SK-N-SH (cell line): ENCODE results near the gene TRPM2. TPM values are rescaled to one million over a fixed set of nuclear protein-coding genes. Genes with fewer than 3 reads are reported as not detected.

ENCODE experiments used
- CTCF ChIA-PET: fragments of 300-600, 350-600 bp; formaldehyde crosslinking; extraction: SDS; loops from one replicate; lab custom pipeline; 2021; lab: Yijun Ruan, JAX
- POLR2A ChIA-PET: fragments of 350-600 bp; sonication (Branson Sonifier 250); formaldehyde crosslinking; extraction: SDS; loops from one replicate; lab custom pipeline; 2020; ENCODE audit warnings: antibody characterized with exemption, inconsistent platforms; lab: Yijun Ruan, JAX
- DNase-seq: peaks from one replicate; pipeline ENCODE4 v3.0.0; 2012
- H2AFZ ChIP-seq: fragments of 200-600 bp; sonication (generic); 2 replicates; pipeline ENCODE4 v1.8.1; 2016; ENCODE audit warnings: antibody characterized with exemption, mild to moderate bottlenecking, low read depth
- H3F3A ChIP-seq: fragments of 200-600 bp; sonication (generic); replicated peaks from 2 replicates; pipeline ENCODE3; 2016; ENCODE audit warnings: antibody characterized with exemption, mild to moderate bottlenecking; ENCODE audit not compliant: insufficient read depth
- H3K27ac ChIP-seq, 2 experiments: fragments of 200-500 bp in 1 of 2; fragments of 200-600 bp in 1 of 2; sonication (Bioruptor generic) in 1 of 2; sonication (generic), shearing (Covaris generic) in 1 of 2; 2 replicates each; pipeline versions ENCODE4 v1.5.1 to v1.6.1; 2014 to 2016; ENCODE audit warnings: low read depth in 2 of 2, inconsistent platforms in 1 of 2, low read length in 1 of 2, mild to moderate bottlenecking in 1 of 2, mixed read lengths in 1 of 2
- H3K27me3 ChIP-seq: fragments of 200-600 bp; sonication (generic), shearing (Covaris generic); 2 replicates; pipeline ENCODE4 v1.6.1; 2016; ENCODE audit warnings: mixed run types; ENCODE audit not compliant: insufficient read depth
- H3K36me3 ChIP-seq, 2 experiments: fragments of 200-500 bp in 1 of 2; fragments of 200-600 bp in 1 of 2; sonication (Bioruptor generic) in 1 of 2; sonication (generic) in 1 of 2; replicated peaks in 1 of 2; 2 replicates each; pipeline versions ENCODE3 to v1.5.1; 2014 to 2016; ENCODE audit warnings: low read length in 1 of 2, mild to moderate bottlenecking in 1 of 2; ENCODE audit not compliant: insufficient read depth in 2 of 2, control insufficient read depth in 1 of 2
- H3K4me1 ChIP-seq, 2 experiments: fragments of 200-500 bp in 1 of 2; fragments of 200-600 bp in 1 of 2; sonication (Bioruptor generic) in 1 of 2; sonication (generic), shearing (Covaris generic) in 1 of 2; 2 replicates each; pipeline versions ENCODE4 v1.5.1 to v1.6.1; 2014 to 2016; ENCODE audit warnings: low read depth in 1 of 2, low read length in 1 of 2, mixed run types in 1 of 2; ENCODE audit not compliant: insufficient read depth in 2 of 2, control insufficient read depth in 1 of 2
- H3K4me2 ChIP-seq: fragments of 200-600 bp; sonication (generic), shearing (Covaris generic); 2 replicates; pipeline ENCODE4 v1.6.1; 2017; ENCODE audit warnings: mixed run types
- H3K4me3 ChIP-seq, 2 experiments: fragments of 200-500 bp in 1 of 2; fragments of 200-600 bp in 1 of 2; sonication (Bioruptor generic) in 1 of 2; sonication (generic), shearing (Covaris generic) in 1 of 2; 2 replicates each; pipeline versions ENCODE4 v1.5.1 to v1.8.1; 2014 to 2016; ENCODE audit warnings: low read depth in 2 of 2, inconsistent platforms in 1 of 2, low read length in 1 of 2, mild to moderate bottlenecking in 1 of 2, mixed read lengths in 1 of 2, moderate library complexity in 1 of 2
- H3K79me2 ChIP-seq: fragments of 200-600 bp; sonication (generic); 2 replicates; pipeline ENCODE4 v1.8.1; 2017; ENCODE audit warnings: mild to moderate bottlenecking; ENCODE audit not compliant: insufficient read depth
- H3K9ac ChIP-seq: fragments of 200-600 bp; sonication (generic); 2 replicates; pipeline ENCODE4 v1.6.1; 2017; ENCODE audit warnings: mixed run types
- H3K9me2 ChIP-seq: fragments of 200-600 bp; sonication (generic); 2 replicates; pipeline ENCODE4 v1.6.1; 2017; ENCODE audit warnings: mixed run types
- H3K9me3 ChIP-seq: fragments of 200-600 bp; sonication (generic); 2 replicates; pipeline ENCODE4 v1.6.1; 2017; ENCODE audit warnings: mixed run types, mild to moderate bottlenecking, moderate library complexity
- H4K20me1 ChIP-seq: fragments of 200-600 bp; sonication (generic); 2 replicates; pipeline ENCODE4 v1.6.1; 2017; ENCODE audit warnings: mild to moderate bottlenecking, mixed run types; ENCODE audit not compliant: insufficient read depth
- CHD2 ChIP-seq: fragments of 150-350 bp; IDR thresholded peaks from 2 replicates; pipeline ENCODE4 v1.6.1; 2018; ENCODE audit warnings: low read length; ENCODE audit not compliant: partially characterized antibody
- CTCF ChIP-seq: fragments of 200-600 bp; sonication (generic); IDR thresholded peaks from 2 replicates; pipeline ENCODE4 v1.6.1; 2017; ENCODE audit warnings: antibody characterized with exemption, mild to moderate bottlenecking, moderate library complexity
- ELF1 ChIP-seq: IDR thresholded peaks from 2 replicates; pipeline ENCODE4 v1.4.0; 2012
- EP300 ChIP-seq, 2 experiments: IDR thresholded peaks; 2 replicates each; pipeline versions ENCODE4 v1.4.0 to v1.6.1; 2012; ENCODE audit warnings: borderline replicate concordance in 1 of 2, low read depth in 1 of 2, low read length in 1 of 2
- EZH2phosphoT487 ChIP-seq: fragments of 200-600 bp; sonication (generic); IDR thresholded peaks from 2 replicates; pipeline ENCODE4 v1.6.1; 2017; ENCODE audit warnings: low read depth, mixed run types, mild to moderate bottlenecking, antibody characterized with exemption, moderate library complexity, borderline replicate concordance
- FOSL2 ChIP-seq: IDR thresholded peaks from 2 replicates; pipeline ENCODE4 v1.4.0; 2012; ENCODE audit warnings: low read depth, mild to moderate bottlenecking, moderate library complexity, borderline replicate concordance
- FOXJ3 ChIP-seq: sonication (generic); formaldehyde crosslinking; IDR thresholded peaks from 2 replicates; pipeline ENCODE4 v1.5.1; 2020; ENCODE audit warnings: mild to moderate bottlenecking, missing genetic modification reagents
- GABPA ChIP-seq: IDR thresholded peaks from 2 replicates; pipeline ENCODE4 v1.4.0; 2012; ENCODE audit warnings: low read depth, mild to moderate bottlenecking
- GATA2 ChIP-seq: sonication (generic); formaldehyde crosslinking; IDR thresholded peaks from 2 replicates; pipeline ENCODE4 v1.5.0; 2020; ENCODE audit warnings: mild to moderate bottlenecking, missing genetic modification reagents
- JUND ChIP-seq: IDR thresholded peaks from 2 replicates; pipeline ENCODE4 v1.4.0; 2012
- MAX ChIP-seq: IDR thresholded peaks from 2 replicates; pipeline ENCODE4 v1.4.0; 2012; ENCODE audit warnings: low read depth
- MXI1 ChIP-seq: IDR thresholded peaks from 2 replicates; pipeline ENCODE4 v1.6.1; 2012; ENCODE audit warnings: mild to moderate bottlenecking, low read depth, low read length, improper control_type of control experiment
- NRF1 ChIP-seq: IDR thresholded peaks from 2 replicates; pipeline ENCODE4 v1.6.1; 2012; ENCODE audit warnings: low read depth, mild to moderate bottlenecking, low read length
- POLR2AphosphoS5 ChIP-seq: IDR thresholded peaks from 2 replicates; pipeline ENCODE4 v1.6.1; 2012; ENCODE audit warnings: low read depth, low read length
- RAD21 ChIP-seq: IDR thresholded peaks from 2 replicates; pipeline ENCODE4 v1.6.1; 2012; ENCODE audit warnings: mild to moderate bottlenecking, low read length
- RCOR1 ChIP-seq: fragments of 150-350 bp; IDR thresholded peaks from 2 replicates; pipeline ENCODE4 v1.6.1; 2017; ENCODE audit warnings: antibody characterized with exemption, low read length
- SIN3A ChIP-seq: IDR thresholded peaks from 2 replicates; pipeline ENCODE4 v1.6.1; 2012; ENCODE audit warnings: low read depth, mild to moderate bottlenecking, low read length, moderate library complexity, borderline replicate concordance
- TCF12 ChIP-seq: IDR thresholded peaks from 2 replicates; pipeline ENCODE4 v1.4.0; 2012
- USF2 ChIP-seq: fragments of 150-350 bp; IDR thresholded peaks from 2 replicates; pipeline ENCODE4 v1.6.1; 2017; ENCODE audit warnings: antibody characterized with exemption, low read length, low read depth, borderline replicate concordance
- WGBS: methylation state at CpG from one replicate; pipeline ENCODE4 v1.1.6; 2017; ENCODE audit warnings: low lambda C conversion rate; 5-methylcytosine and 5-hydroxymethylcytosine counted together
- polyA plus RNA-seq, 3 experiments: library from polyadenylated mRNA; depleted of rRNA; stranded (reverse); fragments of >200 nt; gene quantifications; 2 replicates each; pipeline ENCODE4 v1.2.3, GENCODE V29; 2012

TRPM2 gene
- polyA plus RNA-seq, 1 of the 3 experiments (the other 2 are of a cell fraction): not detected

GRCh38 chr21:44449473-44450363 is 96.3 kb downstream of the TRPM2 start:
- TF ChIP-seq SIN3A (no peak), GATA2 (peak; percentile 96), EP300 (IDR thresholded peaks at IDR 0.05; ENCODE audit: borderline replicate concordance in 1 of 2, low read depth in 1 of 2, low read length in 1 of 2) (peak in 1 of 2 experiments; percentile 47; a peak in 1 of 4 replicates), FOSL2 (no peak), RCOR1 (peak; percentile 69), FOXJ3 (CRISPR knock-in tag) (peak; percentile 66), NRF1 (no peak), MXI1 (peak; percentile 50; the same call in 1 of the 2 replicates), CHD2 (peak; percentile 64), RAD21 (peak; percentile 18; the same call in 1 of the 2 replicates)
- H3K9ac ChIP-seq: no peak overlapping the region
- H3K27ac ChIP-seq: peak overlapping the region in 1 of 2 experiments; percentile 92; a peak in 2 of 4 replicates
- CTCF ChIA-PET: interaction anchor here (0.9 to 2.1 kb wide), 7 partner anchors 8 to 111 kb away, joined by 3 to 9 read pairs (median 6); no protein-coding TSS in a partner anchor
- peaks cover 16% of the 10 kb centered on the region for H3F3A ChIP-seq
- H2AFZ ChIP-seq: no peak overlapping the region
- POLR2A ChIA-PET: interaction anchor here (1.1 to 1.9 kb wide), 2 partner anchors 11 to 111 kb away, joined by 4 to 7 read pairs; no protein-coding TSS in a partner anchor
- H3K27me3 ChIP-seq: peaks cover 13% of the 10 kb centered on the region; the same call in 1 of the 2 replicates
- H3K4me1 ChIP-seq: peaks cover 0 to 30% of the 10 kb centered on the region in 2 experiments; a peak in 1 of 4 replicates
- no peak overlapping the region for H3K4me2 ChIP-seq
- H3K9me3 ChIP-seq: 0 out of 2 replicates have a peak, but pooled peaks cover 3% of the 10 kb centered on the region
- H3K4me3 ChIP-seq: no peak overlapping the region
- no peaks in the 10 kb centered on the region for H3K9me2 ChIP-seq
- H3K36me3 ChIP-seq: no peaks in the 10 kb centered on the region
- DNase-seq: peak; percentile 91
- H4K20me1 ChIP-seq: no peaks in the 10 kb centered on the region
- no peaks in the 10 kb centered on the region for H3K79me2 ChIP-seq
- 21% methylated on average over 15 of the region's 28 CpGs for WGBS

GRCh38 chr21:44450402-44450801 is 97.0 kb downstream of the TRPM2 start:
- Histone ChIP-seq H2AFZ (no peak overlapping the region), H3K79me2 (no peaks in the 10 kb centered on the region), H3K4me2 (no peak overlapping the region), H4K20me1 (no peaks in the 10 kb centered on the region), H3K9me3 (0 out of 2 replicates have a peak, but pooled peaks cover 3% of the 10 kb centered on the region), H3K27me3 (peaks cover 13% of the 10 kb centered on the region; the same call in 1 of the 2 replicates)
- no peak for DNase-seq
- CTCF ChIA-PET: interaction anchor here (0.9 to 2.1 kb wide), 5 partner anchors 11 to 112 kb away, joined by 3 to 9 read pairs (median 5); no protein-coding TSS in a partner anchor
- TF ChIP-seq ELF1 (no peak), MAX (no peak), POLR2AphosphoS5 (no peak), JUND (no peak), CTCF (no peak), EZH2phosphoT487 (no peak), RCOR1 (no peak), GABPA (no peak), TCF12 (no peak), USF2 (no peak), CHD2 (no peak), GATA2 (no peak; the same call in 1 of the 2 replicates), RAD21 (no peak)
- TF ChIP-seq, all 33 proteins: peak for 0
- peaks cover 16% of the 10 kb centered on the region for H3F3A ChIP-seq
- no peak overlapping the region for H3K9ac ChIP-seq
- POLR2A ChIA-PET: interaction anchor here (1.1 to 1.9 kb wide), 2 partner anchors 12 to 112 kb away, joined by 4 to 7 read pairs; no protein-coding TSS in a partner anchor
- H3K9me2 ChIP-seq: no peaks in the 10 kb centered on the region
- no peaks in the 10 kb centered on the region for H3K36me3 ChIP-seq
- H3K27ac ChIP-seq: peak overlapping the region in 1 of 2 experiments; percentile 92; a peak in 2 of 4 replicates
- no peak overlapping the region for H3K4me3 ChIP-seq
- WGBS: 48% methylated on average over 4 of the region's 14 CpGs
- peaks cover 0 to 30% of the 10 kb centered on the region in 2 experiments; a peak in 1 of 4 replicates for H3K4me1 ChIP-seq
